DMS79 (cell line): ENCODE data around the gene EFCC1.
"Not testable (repeated sequence)": the region's sequence is repeated elsewhere in the genome, so short reads cannot be mapped to it uniquely, and the experiment has no call there.

Source experiments
- DNase-seq: peaks from one replicate; lab custom pipeline; 2025; lab: John Stamatoyannopoulos, UW

EFCC1 gene

DNA sequence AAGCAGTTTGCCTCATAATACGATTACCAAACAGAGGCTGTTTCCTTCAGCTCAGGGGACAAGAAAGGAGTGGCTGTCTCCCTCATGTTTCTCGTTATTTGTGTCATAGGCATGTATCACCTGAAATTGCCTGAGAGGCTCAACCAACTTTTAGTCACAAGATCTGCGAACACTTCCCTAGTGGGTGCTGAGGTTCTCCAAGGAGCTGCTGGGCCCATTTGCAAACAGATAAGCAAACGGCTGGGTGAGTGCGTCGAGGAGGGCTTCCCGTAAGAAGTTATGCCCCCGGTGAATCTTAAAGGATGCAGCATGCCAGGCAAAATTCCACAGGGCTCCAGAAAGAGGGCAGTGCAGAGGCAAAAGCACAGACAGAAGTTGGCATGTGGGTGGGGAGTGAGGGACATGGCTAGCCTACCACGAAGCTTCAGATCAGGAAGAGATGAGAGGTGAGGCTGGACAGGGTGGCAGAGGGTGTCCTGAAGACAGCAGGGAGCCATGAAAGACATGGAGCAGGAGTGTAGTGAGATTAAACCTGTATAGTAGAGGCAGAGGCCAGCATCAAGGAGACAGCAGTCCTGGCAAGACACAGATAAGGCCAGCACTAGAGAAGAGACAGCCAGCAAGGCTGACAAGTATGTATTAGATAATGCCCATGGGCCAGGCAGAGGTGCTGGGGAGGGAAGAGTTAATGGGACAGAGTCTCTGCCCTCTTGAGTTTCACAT lies 55.5 kb downstream of the EFCC1 start:
- no peak for DNase-seq

DNA sequence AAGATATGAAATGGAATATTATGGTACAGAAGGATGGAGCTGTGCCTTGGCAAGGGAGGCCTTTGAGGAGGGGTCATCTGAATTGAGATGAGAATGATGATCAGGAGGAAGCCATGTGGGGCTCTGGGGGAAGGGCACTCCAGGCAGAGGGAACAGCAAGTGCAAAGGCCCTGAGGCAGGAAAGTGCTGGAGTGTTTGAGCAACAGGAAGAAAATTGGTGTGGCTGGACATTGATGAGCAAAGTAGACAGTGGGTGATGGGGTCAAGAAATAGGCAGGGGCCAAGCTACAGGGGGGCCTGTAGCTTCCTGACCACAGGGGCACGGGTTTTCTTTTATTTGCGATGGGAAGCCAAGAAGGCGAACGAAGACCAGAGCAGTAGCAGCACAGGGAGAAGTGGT lies 56.1 kb downstream of the EFCC1 start:
- no peak for DNase-seq

DNA sequence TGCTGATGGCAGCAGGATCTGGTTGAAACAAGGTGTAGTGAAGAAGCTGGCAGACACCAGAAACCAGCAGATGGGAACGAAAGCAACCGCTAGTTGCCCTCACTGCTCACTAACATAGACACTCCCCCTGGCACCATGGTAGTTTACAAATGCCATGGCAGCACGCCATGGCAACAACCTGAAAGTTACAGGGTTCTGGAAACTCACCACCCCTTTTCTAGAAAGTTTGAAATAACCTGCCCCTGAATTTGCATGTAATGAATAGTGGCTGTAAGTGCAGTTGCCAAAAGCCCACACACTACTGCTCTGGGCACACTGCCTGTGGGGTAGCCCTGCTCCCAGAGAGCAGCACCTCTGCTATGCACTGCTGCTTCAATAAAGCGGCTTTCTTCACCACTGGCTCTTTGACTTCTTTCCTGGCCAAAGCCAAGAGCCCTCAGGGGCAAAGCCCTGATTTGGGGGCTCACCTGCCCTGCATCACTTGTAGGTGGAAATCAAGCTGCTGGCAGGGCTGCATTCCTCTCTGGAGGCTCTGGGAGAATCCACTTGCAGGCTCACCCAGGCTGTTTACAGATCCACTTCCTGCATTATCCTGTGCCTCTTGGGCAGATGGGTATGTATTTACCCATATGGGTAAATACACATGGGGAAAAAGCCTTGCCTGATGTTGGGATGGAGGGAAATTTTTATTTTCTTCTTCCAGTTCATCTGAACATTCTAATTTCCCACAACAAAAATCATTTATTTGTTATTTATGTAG lies 57.5 kb downstream of the EFCC1 start:
- DNase-seq: no peak

DNA sequence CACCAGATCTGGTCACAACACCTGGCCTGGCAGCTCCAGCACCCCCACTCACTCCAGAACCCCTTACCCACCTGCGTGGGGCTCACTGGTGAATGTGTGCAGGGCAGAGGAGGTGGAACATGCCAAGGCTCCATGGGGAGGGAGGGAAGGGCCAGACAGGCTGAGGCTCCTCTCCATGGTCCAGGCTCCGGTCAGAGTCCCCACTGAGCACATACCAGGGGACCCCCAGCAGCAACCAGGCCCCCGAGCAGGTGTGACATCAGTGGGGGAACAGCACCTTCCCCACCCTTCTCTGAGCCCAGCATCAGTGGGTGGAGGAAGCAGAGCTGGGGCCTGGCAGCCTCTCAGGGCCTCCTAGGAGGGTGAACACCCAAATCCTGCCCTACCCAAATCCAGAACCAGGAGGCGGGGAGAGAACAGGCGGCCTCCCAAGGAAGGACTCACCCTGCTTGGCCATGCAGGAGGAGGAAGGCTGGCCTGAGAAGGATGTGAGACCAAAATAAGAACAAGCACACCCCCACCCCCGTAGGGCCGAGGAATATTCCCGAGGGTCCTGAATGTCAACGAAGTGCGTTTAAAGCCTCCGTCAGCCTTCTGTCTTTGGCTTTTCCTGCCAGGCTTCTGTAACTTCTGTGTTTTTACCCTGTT lies 58.3 kb downstream of the EFCC1 start:
- no peak for DNase-seq

DNA sequence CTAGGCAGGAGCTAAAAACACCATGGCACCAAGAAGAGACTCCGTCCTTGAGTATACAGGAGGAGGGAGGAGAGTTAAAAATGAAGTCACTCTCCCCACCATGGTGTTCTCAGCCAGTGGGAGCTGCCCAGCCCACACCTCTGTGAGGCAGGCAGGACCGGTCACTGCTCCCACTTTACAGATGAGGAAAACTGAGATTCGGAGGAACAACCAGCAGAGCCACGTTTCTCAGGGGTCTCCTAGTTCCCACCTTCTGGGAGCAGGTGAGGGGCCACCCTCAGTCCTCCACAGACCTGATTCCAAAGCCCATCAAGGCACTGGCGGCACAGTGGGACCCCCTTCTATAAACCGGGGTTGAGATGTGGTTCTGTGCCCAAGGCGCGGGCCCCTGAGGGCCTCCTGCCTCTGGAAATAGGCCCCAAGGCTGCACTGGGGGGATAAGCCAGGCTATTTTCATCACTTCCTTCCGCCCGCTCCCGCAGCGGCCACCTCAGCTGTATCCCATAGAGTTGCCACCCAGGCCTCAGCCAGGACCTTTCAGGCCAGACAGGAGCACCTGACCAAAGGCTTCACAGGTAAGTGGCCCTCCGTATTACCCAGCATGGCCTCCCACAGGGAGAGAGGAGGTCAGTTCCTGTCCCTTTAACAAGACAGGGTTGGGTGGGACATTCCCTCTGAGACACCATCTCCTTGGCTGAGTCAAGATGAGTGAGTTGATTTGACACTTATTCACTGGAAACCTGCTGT lies 59.3 kb downstream of the EFCC1 start, which contains the start of gene GP9:
Gene GP9 (plus strand): TSS at position 504 of the 747 bp plus-strand sequence. CDS start 961 bp downstream, outside the sequence.
- no peak for DNase-seq

DNA sequence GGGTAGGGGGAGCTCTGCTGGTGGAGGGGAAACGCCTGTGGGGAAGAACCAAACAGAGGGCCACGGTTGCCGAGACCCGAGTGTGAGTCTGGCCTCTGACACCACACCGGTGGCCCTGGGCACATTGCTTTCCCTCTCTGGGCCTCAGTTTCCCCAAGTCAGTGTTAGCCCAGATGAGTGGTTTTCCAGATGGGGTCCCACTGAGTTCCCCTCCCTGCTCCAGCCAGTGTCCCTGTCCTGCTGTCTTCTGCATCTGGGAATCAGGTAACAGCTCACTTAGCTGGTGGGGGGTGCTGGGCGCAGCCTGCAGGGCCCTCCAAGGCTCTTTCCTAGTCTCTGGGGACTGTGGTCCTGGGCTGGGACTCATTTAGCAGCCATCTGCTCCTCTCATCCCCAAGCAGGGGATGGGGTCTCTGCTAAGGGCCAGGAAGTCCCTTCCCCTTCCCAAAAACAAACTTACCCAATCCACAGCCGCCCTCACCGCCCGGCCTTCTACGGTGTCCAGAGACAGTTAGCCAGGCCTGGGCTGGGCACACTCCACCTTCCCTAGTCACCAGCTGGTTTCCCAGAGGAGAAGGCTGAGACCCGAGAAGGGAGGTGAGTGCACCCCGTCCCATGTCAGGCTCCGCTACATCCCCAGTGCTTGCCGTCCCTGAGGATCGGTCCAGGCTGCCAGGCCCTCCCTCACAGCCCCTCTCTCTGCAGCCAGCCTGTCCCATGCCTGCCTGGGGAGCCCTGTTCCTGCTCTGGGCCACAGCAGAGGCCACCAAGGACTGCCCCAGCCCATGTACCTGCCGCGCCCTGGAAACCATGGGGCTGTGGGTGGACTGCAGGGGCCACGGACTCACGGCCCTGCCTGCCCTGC lies 60.2 kb downstream of the EFCC1 start:
- no peak for DNase-seq

DNA sequence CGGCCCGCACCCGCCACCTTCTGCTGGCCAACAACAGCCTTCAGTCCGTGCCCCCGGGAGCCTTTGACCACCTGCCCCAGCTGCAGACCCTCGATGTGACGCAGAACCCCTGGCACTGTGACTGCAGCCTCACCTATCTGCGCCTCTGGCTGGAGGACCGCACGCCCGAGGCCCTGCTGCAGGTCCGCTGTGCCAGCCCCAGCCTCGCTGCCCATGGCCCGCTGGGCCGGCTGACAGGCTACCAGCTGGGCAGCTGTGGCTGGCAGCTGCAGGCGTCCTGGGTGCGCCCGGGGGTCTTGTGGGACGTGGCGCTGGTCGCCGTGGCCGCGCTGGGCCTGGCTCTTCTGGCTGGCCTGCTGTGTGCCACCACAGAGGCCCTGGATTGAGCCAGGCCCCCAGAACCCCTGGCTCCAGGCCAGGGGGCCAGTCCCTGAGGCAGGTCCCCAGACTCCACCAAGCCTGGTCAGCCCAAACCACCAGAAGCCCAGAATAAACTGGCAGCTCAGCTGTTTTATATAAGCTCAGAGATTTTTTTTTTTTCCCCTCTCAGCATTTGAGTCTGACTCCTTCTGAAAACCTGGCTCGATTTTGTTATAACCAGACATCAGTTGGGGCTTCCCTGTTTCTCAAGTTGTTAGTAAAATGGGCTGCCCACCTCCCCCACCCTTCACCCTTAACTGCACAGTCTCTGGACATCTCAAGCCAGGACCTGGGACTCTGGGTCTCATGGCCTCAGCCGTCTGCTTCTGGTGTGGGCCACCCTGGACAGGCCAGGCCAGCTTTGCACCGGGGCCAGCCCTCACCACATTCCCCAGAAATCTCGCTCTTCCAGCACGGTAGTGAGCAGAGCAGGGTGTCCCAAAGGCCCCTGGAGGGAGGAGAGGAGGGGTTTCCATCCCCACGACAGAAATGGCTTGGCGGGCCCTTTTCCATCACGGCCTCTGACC lies 61.1 kb downstream of the EFCC1 start:
- no peak for DNase-seq

DNA sequence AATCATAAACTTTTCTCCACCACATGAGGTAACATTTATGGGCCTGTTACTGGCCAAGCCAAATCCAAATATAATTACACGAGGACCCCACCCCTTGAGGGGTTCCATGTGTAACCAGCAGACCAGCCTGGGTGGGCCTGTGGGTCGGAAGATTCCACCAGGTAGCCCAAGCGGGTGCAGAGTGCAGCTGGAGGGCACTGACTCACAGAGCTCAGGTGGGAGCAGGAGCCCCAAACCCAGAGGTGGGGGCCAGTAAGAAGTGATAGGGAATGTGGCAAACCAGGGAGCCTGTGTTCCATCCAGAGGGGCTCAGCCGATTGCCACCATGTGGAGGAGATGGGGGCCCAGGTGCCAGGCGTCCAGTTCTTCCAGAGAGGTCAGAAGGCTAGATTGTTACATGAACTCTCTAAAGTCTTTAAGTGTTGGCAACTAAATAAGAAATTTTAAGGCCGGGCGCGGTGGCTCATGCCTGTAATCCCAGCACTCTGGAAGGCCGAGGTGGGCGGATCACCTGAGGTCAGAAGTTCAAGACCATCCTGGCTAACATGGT lies 62.1 kb downstream of the EFCC1 start:
- no peak for DNase-seq

DNA sequence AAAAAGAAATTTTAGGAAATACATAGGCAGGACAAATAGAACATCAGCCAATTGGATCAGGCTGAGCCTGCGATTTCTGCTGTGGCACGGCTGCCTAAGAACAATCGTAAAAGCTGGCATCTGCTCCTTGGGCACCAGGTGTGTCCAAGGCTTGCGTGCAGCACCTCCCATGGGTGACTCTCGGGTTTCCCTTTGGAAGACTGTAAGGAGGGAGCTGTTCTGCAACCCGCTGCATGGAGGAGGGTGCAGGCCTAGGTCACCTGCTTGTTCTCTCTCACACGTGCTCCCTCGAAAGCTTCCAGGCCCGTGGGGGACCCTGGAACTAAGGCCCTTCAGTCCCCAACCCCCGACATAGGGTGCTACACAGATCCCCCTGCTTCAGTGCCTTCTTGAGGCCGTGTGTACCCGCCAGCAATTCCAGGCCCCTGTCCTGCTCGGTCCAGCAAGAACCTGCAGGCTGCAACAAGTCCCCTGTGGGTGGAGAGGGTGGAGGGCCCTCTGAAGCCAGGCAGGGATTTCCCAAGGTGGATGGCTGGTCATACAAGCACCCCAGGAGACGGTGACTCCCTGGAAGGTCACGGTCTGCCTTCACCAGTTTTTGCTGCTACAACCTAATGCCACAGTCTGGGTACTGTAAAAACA lies 62.9 kb downstream of the EFCC1 start:
- DNase-seq: no peak

DNA sequence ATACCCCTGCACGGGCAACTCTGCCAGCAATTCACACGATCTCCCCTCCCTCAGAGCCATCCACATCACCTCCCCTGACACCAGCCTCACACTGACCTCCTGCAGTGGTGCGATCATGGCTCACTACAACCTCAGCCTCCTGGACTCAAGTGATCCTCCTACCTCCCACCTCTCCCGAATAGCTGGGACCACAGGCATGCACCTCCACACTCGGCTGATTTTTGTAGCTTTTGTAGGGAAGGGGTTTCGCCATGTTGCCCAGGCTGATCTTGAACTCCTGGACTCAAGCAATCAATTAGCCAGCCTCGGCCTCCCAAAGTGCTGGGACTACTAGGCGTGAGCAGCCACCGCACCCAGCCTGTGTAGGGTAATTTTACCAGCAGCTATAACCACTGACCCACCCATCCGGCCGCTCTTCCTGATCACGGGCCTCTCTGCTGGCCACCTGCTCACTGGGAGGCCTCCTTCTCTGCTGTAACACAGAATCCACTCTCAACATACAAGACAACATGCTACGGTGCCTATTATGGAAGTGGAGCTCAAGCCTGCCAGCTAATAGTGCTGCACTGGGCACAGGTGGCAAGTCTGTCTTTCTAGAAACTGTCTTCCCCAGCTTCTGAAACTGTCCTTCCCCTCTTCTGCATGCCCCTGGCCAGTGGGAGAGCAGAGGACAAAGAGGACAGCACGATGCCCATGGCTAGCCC lies 64.1 kb downstream of the EFCC1 start:
- no peak for DNase-seq

DNA sequence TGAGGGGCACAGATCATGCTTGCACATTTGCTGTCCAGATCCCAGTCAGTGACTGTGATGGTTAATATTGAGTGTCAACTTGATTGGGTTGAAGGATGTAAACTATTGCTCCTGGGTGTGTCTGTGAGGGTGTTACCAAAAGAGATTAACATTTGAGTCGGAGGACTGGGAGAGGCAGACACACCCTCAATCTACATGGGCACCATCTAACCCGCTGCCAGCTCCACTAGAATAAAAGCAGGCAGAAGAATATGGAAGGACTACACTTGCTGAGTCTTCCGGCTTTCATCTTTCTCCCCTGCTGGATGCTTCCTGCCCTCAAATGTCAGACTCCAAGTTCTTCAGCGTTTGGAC lies 64.6 kb downstream of the EFCC1 start:
- no peak for DNase-seq

DNA sequence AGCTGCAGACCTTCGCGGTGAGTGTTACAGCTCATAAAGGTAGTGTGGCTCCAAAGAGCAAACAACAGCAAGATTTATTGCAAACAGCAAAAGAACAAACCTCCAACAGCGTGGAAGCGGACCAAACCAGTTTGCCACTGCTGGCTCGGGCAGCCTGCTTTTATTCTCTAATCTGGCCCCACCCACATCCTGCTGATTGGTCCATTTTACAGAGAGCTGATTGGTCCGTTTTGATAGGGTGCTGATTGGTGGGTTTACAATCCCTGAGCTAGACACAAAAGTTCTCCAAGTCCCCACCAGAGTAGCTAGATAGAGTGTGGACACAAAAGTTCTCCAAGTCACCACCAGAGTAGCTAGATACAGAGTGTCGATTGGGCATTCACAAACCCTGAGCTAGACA lies 66.6 kb downstream of the EFCC1 start:
- not testable (repeated sequence) for DNase-seq

DNA sequence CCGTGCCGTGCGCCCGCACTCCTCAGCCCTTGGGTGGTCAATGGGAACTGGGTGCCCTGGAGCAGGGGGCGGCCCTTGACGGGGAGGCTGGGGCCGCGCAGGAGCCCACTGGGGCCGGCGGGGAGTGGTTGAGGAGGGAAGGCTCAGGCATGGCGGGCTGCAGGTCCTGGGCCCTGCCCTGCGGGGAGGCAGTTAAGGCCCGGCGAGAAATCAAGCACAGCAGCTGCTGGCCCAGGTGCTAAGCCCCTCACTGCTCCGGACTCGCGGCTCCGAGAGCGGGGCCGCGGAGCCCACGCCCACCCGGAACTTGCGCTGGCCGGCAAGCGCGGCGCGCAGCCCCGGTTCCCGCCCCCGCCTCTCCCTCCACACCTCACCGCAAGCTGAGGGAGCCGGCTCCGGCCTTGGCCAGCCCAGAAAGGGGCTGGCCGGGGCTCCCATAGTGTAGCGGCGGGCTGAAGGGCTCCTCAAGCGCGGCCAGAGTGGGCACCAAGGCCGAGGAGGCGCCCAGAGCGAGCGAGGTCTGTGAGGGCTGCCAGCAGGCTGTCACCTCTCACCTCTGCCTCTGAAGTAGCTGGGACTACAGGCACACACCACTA lies 67.3 kb downstream of the EFCC1 start:
- no peak for DNase-seq

DNA sequence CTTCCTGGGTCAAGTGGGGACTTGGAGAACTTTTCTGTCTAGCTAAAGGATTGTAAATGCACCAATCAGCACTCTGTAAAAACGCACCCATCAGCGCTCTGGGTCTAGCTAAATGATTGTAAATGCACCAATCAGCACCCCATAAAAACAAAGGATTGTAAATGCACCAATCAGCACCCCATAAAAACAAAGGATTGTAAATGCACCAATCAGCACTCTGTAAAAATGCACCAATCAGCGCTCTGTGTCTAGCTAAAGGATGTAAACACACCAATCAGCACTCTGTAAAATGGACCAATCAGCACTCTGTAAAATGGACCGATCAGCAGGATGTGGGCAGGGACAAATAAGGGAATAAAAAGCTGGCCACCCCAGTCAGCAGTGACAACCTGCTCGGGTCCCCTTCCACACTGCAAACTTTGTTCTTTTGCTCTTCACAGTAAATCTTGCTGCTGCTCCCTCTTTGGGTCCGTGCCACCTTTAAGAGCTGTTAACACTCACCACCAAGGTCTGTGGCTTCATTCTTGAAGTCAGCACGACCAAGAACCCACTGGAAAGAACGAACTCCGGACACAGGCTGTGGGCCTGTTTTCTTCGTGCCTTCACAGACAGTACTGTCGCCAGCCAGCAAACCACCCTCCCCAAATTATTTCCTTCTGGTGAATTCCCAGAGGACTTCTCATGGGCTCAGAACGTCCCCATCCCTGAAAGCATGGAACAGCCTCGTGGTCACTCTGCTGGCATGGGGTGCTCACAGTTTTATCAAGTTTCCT lies 68.4 kb downstream of the EFCC1 start:
- DNase-seq: not testable (repeated sequence)

DNA sequence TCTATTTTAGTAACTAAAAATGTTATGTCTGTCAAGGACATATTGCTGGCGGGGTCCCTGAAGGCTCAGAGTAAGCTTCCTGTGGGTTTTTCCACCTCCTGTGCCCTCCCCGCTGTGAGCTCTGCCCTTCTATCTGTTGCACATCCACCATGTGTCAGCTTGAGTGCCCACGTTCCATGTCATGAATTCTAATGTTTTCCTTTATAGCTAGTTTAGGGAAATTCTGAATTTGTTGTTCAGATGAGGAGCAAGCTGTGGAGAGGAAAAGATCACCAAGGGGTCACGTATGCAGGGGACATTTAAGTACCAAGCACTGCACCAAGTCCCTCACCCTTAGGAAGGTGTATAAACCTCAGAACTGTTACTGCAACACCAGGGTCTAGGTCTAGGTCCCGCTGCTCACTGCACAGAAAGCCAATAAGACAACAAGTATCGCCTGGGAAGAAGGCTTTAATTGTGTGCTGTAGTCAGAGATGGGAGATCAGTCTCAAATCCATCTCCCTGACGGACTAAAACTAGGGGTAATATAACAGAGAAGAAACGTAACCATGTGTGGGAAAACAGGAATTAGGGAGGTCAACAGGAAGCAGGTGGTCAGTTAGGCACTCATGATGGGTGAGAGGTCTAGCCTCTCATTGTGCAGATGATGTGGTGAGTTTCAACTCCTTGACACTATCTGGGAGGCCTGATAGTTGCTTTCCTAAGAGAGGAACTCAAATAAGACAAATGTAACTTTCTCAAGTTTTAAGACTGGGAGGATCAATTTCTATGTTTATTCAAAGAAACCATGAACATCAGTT lies 69.2 kb downstream of the EFCC1 start:
- no peak for DNase-seq

DNA sequence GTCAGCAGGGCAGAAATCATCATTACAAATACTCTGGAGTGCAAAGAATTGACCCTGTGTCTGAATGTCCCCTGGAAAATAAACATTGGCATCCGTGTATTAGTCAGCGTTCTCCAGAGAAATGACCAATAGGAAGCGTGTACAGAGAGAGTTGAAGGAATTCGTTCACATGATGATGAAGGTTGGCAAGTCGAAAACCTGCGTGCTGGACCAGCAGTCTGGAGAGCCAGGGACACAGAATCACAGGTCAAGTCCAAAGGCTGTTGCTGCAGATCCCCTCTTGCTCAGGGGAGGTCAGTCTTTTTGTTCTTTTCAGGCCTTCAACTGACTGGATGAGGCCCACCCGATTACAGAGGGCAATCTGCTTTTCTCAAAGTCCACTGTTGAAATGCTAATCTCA lies 76.1 kb downstream of the EFCC1 start:
- DNase-seq: no peak

DNA sequence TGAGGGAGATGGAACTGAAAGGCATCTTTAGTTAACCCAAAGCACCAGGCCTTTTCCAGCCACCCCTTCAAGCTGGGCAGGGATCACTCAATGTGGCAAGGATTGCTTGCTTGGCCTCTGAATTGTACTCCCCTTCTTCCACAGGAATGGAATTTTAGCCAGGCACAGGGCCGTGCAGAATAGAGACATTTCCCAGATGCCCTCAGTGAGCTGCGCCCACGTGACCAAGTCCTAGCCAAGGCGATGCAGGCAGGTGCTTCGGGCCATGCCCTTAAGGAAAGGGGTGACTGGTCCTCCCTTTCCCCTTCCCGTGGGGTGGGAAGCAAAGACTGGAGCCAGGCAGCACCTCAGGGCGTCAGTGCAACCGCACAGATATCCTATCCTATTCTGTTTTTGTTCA lies 77.4 kb downstream of the EFCC1 start:
- DNase-seq: no peak
